IPS-NIHi11 (cell line): ENCODE measurements around the gene OR10S1.
"Not testable (repeated sequence)": the region's sequence is repeated elsewhere in the genome, so short reads cannot be mapped to it uniquely, and the experiment has no call there.

Experiments
- DNase-seq: peaks from one replicate; pipeline ENCODE4 v3.0.0; 2012; ENCODE audit warnings: mixed read lengths, low spot score

OR10S1 gene, protein sequence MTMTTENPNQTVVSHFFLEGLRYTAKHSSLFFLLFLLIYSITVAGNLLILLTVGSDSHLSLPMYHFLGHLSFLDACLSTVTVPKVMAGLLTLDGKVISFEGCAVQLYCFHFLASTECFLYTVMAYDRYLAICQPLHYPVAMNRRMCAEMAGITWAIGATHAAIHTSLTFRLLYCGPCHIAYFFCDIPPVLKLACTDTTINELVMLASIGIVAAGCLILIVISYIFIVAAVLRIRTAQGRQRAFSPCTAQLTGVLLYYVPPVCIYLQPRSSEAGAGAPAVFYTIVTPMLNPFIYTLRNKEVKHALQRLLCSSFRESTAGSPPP

DNA sequence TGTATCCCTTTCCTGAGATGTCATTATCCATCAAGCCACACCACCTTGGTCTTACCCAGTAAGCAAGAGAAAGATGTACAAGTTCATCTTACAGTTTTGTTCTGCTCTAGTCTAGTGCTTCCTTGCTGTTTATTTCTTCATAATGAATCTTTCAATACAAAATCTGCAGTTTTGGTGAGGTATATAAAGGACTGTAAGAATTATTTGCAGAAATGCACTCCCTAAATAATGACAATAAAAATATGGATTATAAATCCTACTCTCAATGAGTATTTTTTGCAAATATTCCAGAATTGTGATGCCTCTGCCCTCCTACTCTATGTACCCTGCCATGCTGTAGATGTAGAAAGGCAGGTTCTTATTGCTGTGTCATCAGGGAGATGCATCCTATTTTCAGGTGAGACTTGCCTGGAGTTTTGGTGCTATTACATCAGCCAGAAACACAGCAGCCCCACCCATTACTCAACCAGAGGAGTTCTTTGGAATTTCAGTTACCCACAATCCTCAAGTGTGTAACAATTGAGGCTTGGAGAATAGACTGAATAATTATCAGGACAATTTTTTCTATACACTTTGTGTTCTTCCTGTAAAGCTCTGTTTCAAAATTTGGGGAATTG, at the start of gene OR10S1:
TSS of gene OR10S1 (minus strand) at position 51 of the 617 bp plus-strand sequence. CDS start 117 bp downstream, outside the sequence.
- DNase-seq = no peak

DNA sequence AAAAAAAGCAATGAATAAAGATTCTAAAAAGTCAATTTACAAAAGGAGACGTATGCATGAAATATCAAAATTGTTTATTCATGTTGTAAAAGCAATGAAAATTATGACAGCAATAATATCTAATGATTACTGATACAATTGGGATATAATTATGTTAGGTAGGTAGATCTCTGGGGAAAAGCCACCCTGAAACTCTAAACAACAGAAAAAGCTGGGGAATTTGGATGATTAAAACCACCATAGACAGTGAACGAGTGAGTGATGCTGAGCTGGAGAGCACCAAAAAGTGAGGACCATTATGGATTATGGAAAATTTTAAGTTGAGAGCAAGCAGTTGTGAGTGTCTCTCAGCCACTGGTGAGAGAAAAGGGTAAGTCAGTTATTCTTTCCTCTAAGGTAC, 48.9 kb upstream of the OR10S1 start, which contains the start of gene OR10G8:
TSS of gene OR10G8 (plus strand) at position 301 of the 400 bp plus-strand sequence. CDS start 2,825 bp downstream, outside the sequence.
- no peak for DNase-seq

DNA sequence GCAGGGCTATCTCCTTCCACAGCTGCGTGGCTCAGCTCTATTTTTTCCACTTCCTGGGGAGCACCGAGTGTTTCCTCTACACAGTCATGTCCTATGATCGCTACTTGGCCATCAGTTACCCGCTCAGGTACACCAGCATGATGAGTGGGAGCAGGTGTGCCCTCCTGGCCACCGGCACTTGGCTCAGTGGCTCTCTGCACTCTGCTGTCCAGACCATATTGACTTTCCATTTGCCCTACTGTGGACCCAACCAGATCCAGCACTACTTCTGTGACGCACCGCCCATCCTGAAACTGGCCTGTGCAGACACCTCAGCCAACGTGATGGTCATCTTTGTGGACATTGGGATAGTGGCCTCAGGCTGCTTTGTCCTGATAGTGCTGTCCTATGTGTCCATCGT, 38.3 kb upstream of the OR10S1 start:
- DNase-seq = not testable (repeated sequence)

DNA sequence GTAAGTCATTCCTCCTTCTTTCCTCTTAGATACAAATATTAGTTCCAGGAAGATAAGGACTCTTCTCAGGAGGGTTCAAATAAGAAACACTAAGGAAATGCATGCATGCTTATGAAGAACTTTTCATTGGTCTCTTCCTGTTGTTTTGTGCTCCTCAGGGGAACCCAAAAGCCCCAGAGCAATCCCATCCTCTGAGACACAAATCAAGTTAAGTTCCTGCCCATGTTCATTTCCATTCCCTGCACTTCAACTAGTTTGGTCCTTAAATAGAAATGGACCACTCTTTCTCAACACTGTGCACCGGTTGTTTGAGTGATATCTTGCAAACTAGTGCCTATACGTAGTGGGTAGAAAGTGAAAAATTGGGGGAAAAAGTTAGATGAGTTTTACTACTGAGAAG, 35.1 kb upstream of the OR10S1 start, which contains the start of gene OR10G4:
TSS of gene OR10G4 (plus strand) at position 301 of the 400 bp plus-strand sequence. CDS start 2,578 bp downstream, outside the sequence.
- no peak for DNase-seq

DNA sequence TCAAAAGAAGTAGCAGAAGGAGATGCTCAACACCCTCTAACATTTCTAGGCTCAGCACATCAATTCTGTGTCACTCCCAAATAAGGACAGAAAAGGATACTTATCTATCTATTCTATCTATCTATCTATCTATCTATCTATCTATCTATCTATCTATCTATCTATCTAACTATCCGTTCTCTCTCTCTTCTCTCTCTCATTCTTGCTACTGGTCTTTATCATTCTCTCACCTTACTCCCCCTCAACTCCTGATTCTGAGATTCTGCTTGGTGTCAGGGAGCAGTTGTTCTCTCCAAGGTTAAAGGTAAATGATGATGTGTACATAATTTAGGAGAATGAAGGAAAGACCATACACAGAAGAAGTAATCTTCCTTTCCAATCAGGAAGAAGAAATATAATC, 17.5 kb upstream of the OR10S1 start, which contains the start of gene OR10G6:
TSS of gene OR10G6 (minus strand) at position 43 of the 400 bp plus-strand sequence. CDS start at position 43, 0 bp downstream.
- DNase-seq = no peak

DNA sequence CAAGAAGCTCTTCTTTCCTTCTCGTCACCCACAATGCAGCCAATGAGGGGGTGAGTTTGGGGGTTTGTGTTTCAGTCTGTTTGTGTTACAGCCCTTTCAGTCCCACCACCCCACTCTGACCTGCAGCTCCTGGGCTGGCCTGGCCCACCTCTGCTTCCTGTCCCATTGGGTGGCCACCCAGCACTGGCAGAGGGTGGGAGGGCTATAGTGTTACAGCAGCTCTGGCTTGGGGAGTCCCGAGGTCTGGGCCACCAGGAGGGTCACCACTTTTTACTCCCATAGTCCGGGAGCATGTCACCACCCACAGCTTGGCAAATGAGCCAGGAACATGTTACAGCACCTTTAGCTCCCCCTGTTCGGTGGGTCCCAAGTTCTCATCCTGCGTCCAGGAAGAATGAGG, 1.7 kb upstream of the OR10S1 start:
- no peak for DNase-seq

DNA sequence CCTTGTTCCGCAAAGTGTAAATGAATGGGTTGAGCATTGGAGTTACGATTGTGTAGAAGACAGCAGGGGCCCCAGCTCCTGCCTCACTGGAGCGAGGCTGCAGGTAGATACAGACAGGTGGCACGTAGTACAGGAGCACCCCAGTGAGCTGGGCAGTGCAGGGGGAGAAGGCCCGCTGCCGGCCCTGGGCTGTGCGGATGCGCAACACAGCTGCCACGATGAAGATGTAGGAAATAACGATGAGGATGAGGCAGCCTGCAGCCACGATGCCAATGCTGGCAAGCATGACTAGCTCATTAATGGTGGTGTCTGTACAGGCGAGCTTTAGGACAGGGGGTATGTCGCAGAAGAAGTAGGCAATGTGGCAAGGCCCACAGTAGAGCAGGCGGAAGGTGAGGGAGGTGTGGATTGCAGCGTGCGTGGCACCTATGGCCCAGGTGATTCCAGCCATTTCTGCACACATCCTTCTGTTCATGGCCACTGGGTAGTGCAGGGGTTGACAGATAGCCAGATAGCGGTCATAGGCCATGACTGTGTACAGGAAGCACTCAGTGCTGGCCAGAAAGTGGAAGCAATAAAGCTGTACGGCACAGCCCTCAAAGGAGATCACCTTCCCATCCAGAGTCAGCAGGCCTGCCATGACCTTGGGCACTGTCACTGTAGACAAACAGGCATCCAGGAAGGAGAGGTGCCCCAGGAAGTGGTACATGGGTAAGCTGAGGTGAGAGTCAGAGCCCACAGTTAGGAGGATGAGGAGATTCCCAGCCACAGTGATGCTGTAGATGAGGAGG, 616 bp downstream of the OR10S1 start:
- DNase-seq = no peak

DNA sequence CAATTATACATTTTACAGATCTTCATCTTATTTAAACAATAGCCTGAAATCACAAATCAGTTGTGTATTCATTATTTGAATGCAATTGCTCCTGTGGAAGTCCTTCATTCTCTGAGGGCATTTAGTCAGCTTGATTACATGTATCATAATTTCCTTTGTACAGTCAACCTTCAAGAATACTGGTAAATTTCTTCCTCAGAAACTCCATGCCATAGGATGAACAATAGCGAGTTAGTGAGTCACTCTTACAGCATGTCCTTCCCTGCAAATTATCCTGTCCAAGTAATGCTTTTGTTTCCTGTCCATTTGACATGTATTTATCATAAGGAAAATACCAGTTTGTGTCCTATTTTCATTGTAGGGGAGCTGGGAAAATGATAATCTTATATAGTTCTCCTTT, 3.8 kb downstream of the OR10S1 start:
- DNase-seq = no peak

DNA sequence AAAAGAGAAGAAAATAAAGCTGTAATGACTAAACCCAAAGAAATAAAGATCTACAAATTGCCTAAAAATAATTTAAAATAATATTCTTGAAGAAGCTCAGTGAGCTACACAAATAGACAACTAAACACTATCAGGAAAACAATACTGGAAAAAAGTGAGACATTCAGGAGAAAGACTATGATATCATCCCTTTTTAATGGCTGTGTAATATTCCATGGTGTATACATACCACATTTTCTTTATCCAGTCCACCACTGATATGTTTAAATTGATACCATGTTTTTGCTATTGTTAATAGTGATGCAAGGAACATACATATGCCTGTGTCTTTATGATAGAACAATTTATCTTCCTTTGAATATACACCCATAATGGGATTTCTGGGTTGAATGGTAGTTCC, 20.8 kb downstream of the OR10S1 start:
- no peak for DNase-seq

DNA sequence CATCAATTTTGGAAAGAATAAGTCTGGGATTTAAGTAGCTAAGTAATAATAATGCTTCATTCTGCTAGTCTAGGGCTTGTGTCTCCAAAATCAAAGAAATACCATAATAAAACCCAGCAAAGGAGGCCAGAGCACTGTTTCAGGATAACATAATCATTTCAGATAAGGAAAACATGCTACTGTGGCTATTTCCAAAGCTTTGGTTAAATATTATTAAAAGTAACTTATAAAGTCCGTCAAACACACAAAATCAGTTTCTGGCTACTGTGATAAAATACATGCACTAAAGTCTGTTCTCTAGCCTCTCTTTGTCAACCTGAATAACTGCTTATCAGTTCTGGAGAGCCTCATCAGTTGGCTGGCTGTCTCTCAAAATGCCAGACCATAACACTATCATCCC, 32.4 kb downstream of the OR10S1 start:
- DNase-seq = no peak

DNA sequence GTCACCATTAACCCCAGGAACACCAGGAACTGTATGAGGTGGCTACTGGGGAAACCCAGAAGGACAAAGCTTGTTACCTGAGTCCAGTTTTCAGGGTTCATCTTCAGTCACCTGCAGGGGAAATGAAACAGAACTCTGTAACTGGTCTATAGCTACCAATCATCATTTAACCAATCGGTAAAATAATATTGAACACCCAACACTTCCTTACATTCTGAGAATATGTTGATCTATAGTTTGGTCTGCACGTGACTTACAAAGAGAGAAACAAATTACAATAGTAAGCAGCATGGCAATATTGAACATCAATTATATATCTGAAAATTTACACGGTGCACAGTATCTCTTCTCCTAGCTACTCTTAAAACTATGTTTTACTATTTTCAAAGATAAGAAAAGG, 33.8 kb downstream of the OR10S1 start, which contains the start of gene OR6T1:
TSS of gene OR6T1 (minus strand) at position 101 of the 400 bp plus-strand sequence. CDS start at position 101, 0 bp downstream.
- DNase-seq = no peak

DNA sequence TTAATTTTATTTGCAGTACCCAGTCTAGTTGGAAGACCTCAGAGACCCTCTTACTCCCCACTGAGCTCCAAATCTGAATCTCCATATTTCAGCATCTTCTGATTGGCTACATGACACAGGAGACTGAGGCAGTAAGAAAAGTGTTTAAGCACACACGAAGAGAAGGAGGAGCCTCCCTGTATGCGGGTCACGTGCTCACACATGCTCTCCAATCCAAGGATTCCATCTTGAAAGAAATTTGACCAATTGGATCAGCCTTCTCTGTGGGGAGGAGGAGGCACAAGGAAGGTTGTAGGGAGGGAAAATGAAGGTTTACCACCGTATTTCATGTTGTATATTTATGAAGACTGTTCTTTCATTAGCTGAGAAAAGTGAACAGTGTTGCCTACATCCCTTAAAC, 35.2 kb downstream of the OR10S1 start:
- no peak for DNase-seq

DNA sequence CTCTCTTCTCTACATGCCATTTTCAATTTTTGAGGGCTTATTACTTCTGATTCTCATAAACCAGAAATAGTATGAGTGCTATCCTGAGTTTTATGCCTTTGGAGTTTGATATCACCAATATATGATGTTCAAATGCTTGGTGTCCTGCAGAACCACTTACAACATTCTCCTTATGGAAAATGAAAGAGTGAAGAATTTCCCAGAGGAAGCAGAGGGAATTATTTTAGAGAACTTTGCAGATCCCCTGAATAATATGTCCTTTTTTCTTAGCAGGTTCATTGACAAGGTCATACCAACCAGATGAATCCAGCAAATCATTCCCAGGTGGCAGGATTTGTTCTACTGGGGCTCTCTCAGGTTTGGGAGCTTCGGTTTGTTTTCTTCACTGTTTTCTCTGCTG, 38.3 kb downstream of the OR10S1 start, which contains the start of gene OR4D5:
TSS of gene OR4D5 (plus strand) at position 301 of the 400 bp plus-strand sequence. CDS start at position 301, 0 bp downstream.
- DNase-seq = no peak
